IMR-90 (cell line): ENCODE data around the gene RADIL. TPM values are rescaled to one million over a fixed set of nuclear protein-coding genes. Genes with fewer than 3 reads are reported as not detected.
A peak's percentile ranks its signal among the peaks of the same experiment; 100 is the strongest.

ENCODE experiments used
- ATAC-seq: fragments of 200-7000 bp; cut with Tn5 transposase; 2 replicates; pipeline ENCODE4 v1.9.1; 2020; ENCODE audit warnings: low read depth, mild to moderate bottlenecking, moderate library complexity
- BruUV-seq: library from RNA; stranded (reverse); fragments of 400-500 nt; replicated peaks from 2 replicates; lab custom pipeline; 2021; lab: Mats Ljungman, UMichigan
- CTCF ChIA-PET: fragments of 300-600 bp; formaldehyde crosslinking; extraction: SDS; loops from one replicate; lab custom pipeline; 2021; ENCODE audit warnings: antibody characterized with exemption; lab: Yijun Ruan, JAX
- POLR2A ChIA-PET: fragments of 300-600 bp; sonication (Branson Sonifier 250); formaldehyde crosslinking; loops from one replicate; lab custom pipeline; 2022; ENCODE audit warnings: antibody characterized with exemption; ENCODE audit not compliant: unreplicated experiment; lab: Charles Lee
- DNase-seq: peaks from one replicate; pipeline ENCODE4 v3.0.0; 2013
- H2AFZ ChIP-seq: replicated peaks from 2 replicates; pipeline ENCODE3; 2013; ENCODE audit warnings: low read length, mild to moderate bottlenecking; ENCODE audit not compliant: poor library complexity
- H2AK5ac ChIP-seq: 2 replicates; pipeline ENCODE4 v1.6.1; 2013; ENCODE audit warnings: low read depth, low read length, inconsistent platforms
- H2AK9ac ChIP-seq: replicated peaks from 2 replicates; pipeline ENCODE3; 2013; ENCODE audit warnings: mild to moderate bottlenecking, low read depth, low read length, moderate library complexity; ENCODE audit not compliant: poor library complexity
- H2BK120ac ChIP-seq: 2 replicates; pipeline ENCODE4 v1.6.1; 2013; ENCODE audit warnings: low read depth, low read length, inconsistent platforms
- H2BK15ac ChIP-seq: 3 replicates; pipeline ENCODE4 v1.6.1; 2013; ENCODE audit warnings: low read depth, low read length, inconsistent platforms
- H2BK20ac ChIP-seq: 2 replicates; pipeline ENCODE4 v1.6.1; 2013; ENCODE audit warnings: low read depth, mild to moderate bottlenecking, inconsistent platforms, low read length, moderate library complexity
- H2BK5ac ChIP-seq: 2 replicates; pipeline ENCODE4 v1.6.1; 2013; ENCODE audit warnings: mild to moderate bottlenecking, low read depth, low read length, inconsistent platforms; ENCODE audit not compliant: poor library complexity, severe bottlenecking
- H3K14ac ChIP-seq: replicated peaks from 2 replicates; pipeline ENCODE4 v1.6.1; 2013; ENCODE audit warnings: low read depth, low read length, inconsistent platforms
- H3K18ac ChIP-seq: 2 replicates; pipeline ENCODE4 v1.6.1; 2013; ENCODE audit warnings: low read depth, low read length, control low read depth
- H3K23ac ChIP-seq: 2 replicates; pipeline ENCODE4 v1.6.1; 2013; ENCODE audit warnings: low read depth, low read length, inconsistent platforms
- H3K27ac ChIP-seq: 2 replicates; pipeline ENCODE4 v1.5.1; 2013; ENCODE audit warnings: mild to moderate bottlenecking, control low read depth, low read length; ENCODE audit not compliant: insufficient read depth
- H3K27me3 ChIP-seq: 2 replicates; pipeline ENCODE4 v1.6.1; 2013; ENCODE audit warnings: low read length; ENCODE audit not compliant: control insufficient read depth, insufficient read depth
- H3K36me3 ChIP-seq: 2 replicates; pipeline ENCODE4 v1.6.1; 2013; ENCODE audit warnings: low read length, mixed read lengths; ENCODE audit not compliant: control insufficient read depth, insufficient read depth
- H3K4ac ChIP-seq: 2 replicates; pipeline ENCODE4 v1.6.1; 2013; ENCODE audit warnings: low read depth, low read length, inconsistent platforms
- H3K4me1 ChIP-seq: 2 replicates; pipeline ENCODE4 v1.6.1; 2013; ENCODE audit warnings: low read length, mixed read lengths; ENCODE audit not compliant: control insufficient read depth, insufficient read depth
- H3K4me2 ChIP-seq: 2 replicates; pipeline ENCODE4 v1.6.1; 2013; ENCODE audit warnings: low read depth, mild to moderate bottlenecking, control low read depth, low read length, moderate library complexity
- H3K4me3 ChIP-seq: 2 replicates; pipeline ENCODE4 v1.5.1; 2013; ENCODE audit warnings: low read depth, mild to moderate bottlenecking, control low read depth, low read length, moderate library complexity; ENCODE audit not compliant: insufficient read depth
- H3K56ac ChIP-seq: 2 replicates; pipeline ENCODE4 v1.6.1; 2013; ENCODE audit warnings: low read length, inconsistent platforms; ENCODE audit not compliant: insufficient read depth; ENCODE audit errors: extremely low read depth
- H3K79me1 ChIP-seq, 2 experiments: 2 replicates each; pipeline ENCODE4 v1.6.1; 2013; ENCODE audit warnings: low read length in 2 of 2, inconsistent platforms in 1 of 2, low read depth in 1 of 2
- H3K9ac ChIP-seq: 2 replicates; pipeline ENCODE4 v1.6.1; 2013; ENCODE audit warnings: low read depth, low read length, control low read depth
- H3K9me1 ChIP-seq: 2 replicates; pipeline ENCODE4 v1.6.1; 2013; ENCODE audit warnings: low read length, inconsistent platforms; ENCODE audit not compliant: insufficient read depth
- H3K9me3 ChIP-seq: 2 replicates; pipeline ENCODE4 v1.6.1; 2013; ENCODE audit warnings: low read length; ENCODE audit not compliant: control insufficient read depth, insufficient read depth
- H4K20me1 ChIP-seq: 2 replicates; pipeline ENCODE4 v1.6.1; 2013; ENCODE audit warnings: low read length, inconsistent platforms; ENCODE audit not compliant: insufficient read depth
- H4K5ac ChIP-seq: 2 replicates; pipeline ENCODE4 v1.6.1; 2013; ENCODE audit warnings: mild to moderate bottlenecking, low read depth, low read length, control low read depth
- H4K8ac ChIP-seq, 2 experiments: 2 replicates each; pipeline ENCODE4 v1.6.1; 2013; ENCODE audit warnings: low read depth in 2 of 2, low read length in 2 of 2, control low read depth in 1 of 2, inconsistent platforms in 1 of 2
- H4K91ac ChIP-seq: 2 replicates; pipeline ENCODE4 v1.6.1; 2013; ENCODE audit warnings: low read depth, low read length, inconsistent platforms; ENCODE audit not compliant: insufficient read depth
- BHLHE40 ChIP-seq: fragments of 150-350 bp; IDR thresholded peaks from 2 replicates; pipeline ENCODE4 v1.6.1; 2016; ENCODE audit warnings: mild to moderate bottlenecking, low read depth, low read length
- CEBPB ChIP-seq: IDR thresholded peaks from 2 replicates; pipeline ENCODE4 v1.6.1; 2012; ENCODE audit warnings: low read depth, low read length, improper control_type of control experiment
- CHD1 ChIP-seq: IDR thresholded peaks from 2 replicates; pipeline ENCODE4 v1.6.1; 2012; ENCODE audit warnings: low read depth, low read length, improper control_type of control experiment
- CTCF ChIP-seq: conservative IDR thresholded peaks from 2 replicates; pipeline ENCODE4 v1.5.1; 2012; ENCODE audit warnings: mild to moderate bottlenecking, low read depth, low read length, improper control_type of control experiment
- ELK1 ChIP-seq: fragments of 150-350 bp; IDR thresholded peaks from 2 replicates; pipeline ENCODE4 v1.6.1; 2016; ENCODE audit warnings: low read depth, mild to moderate bottlenecking, low read length, moderate library complexity, borderline replicate concordance
- FOS ChIP-seq: fragments of 150-350 bp; IDR thresholded peaks from 2 replicates; pipeline ENCODE4 v1.6.1; 2016; ENCODE audit warnings: low read depth, low read length
- MAFK ChIP-seq: IDR thresholded peaks from 2 replicates; pipeline ENCODE4 v1.6.1; 2012; ENCODE audit warnings: low read depth, low read length, improper control_type of control experiment
- MAZ ChIP-seq: IDR thresholded peaks from 2 replicates; pipeline ENCODE4 v1.6.1; 2012; ENCODE audit warnings: low read depth, mild to moderate bottlenecking, low read length, improper control_type of control experiment, moderate library complexity, borderline replicate concordance
- MXI1 ChIP-seq: IDR thresholded peaks from 2 replicates; pipeline ENCODE4 v1.6.1; 2012; ENCODE audit warnings: low read depth, mild to moderate bottlenecking, low read length, moderate library complexity, borderline replicate concordance
- NFE2L2 ChIP-seq: fragments of 150-350 bp; IDR thresholded peaks from 2 replicates; pipeline ENCODE4 v1.6.1; 2016; ENCODE audit warnings: low read depth, mild to moderate bottlenecking, low read length
- POLR2A ChIP-seq: IDR thresholded peaks from 2 replicates; pipeline ENCODE4 v1.6.1; 2012; ENCODE audit warnings: mild to moderate bottlenecking, low read depth, low read length
- RAD21 ChIP-seq: IDR thresholded peaks from 2 replicates; pipeline ENCODE4 v1.6.1; 2012; ENCODE audit warnings: low read length, improper control_type of control experiment
- RCOR1 ChIP-seq: IDR thresholded peaks from 2 replicates; pipeline ENCODE4 v1.6.1; 2012; ENCODE audit warnings: mild to moderate bottlenecking, low read length, improper control_type of control experiment; ENCODE audit not compliant: insufficient replicate concordance
- RFX5 ChIP-seq: IDR thresholded peaks from 2 replicates; pipeline ENCODE4 v1.8.0; 2012; ENCODE audit warnings: low read depth, mild to moderate bottlenecking, low read length, moderate library complexity
- SMC3 ChIP-seq: fragments of 150-350 bp; IDR thresholded peaks from 2 replicates; pipeline ENCODE4 v1.6.1; 2016; ENCODE audit warnings: low read depth, mild to moderate bottlenecking, antibody characterized with exemption, low read length, moderate library complexity
- USF2 ChIP-seq: fragments of 150-350 bp; IDR thresholded peaks from 2 replicates; pipeline ENCODE4 v1.6.1; 2017; ENCODE audit warnings: mild to moderate bottlenecking, antibody characterized with exemption, low read length, low read depth
- WGBS, 2 experiments: methylation state at CpG; one replicate each; pipeline versions ENCODE4 v1.1.5 to v1.1.7; 2013; ENCODE audit warnings: missing lambda C conversion rate in 2 of 2; ENCODE audit not compliant: insufficient read length in 1 of 2; ENCODE audit errors: extremely low coverage in 2 of 2; 5-methylcytosine and 5-hydroxymethylcytosine counted together
- dilution Hi-C: fragments of 300-500 bp; cut with HindIII; formaldehyde crosslinking; loops from one replicate; pipeline ENCODE4 v1.14.3; 2018; ENCODE audit warnings: low sequenced_read_pairs; ENCODE audit not compliant: unreplicated experiment
- in situ Hi-C: fragments of 300-500 bp; cut with MboI; formaldehyde crosslinking; loops from 3 replicates; pipeline ENCODE4 v1.14.3; 2019; ENCODE audit warnings: low sequenced_read_pairs, inconsistent platforms, mixed read lengths
- intact Hi-C: fragments of 100-400 bp; cut with micrococcal nuclease; formaldehyde crosslinking; loops from 2 replicates; pipeline ENCODE4 v1.10.0; 2022
- polyA plus RNA-seq, 3 experiments: library from polyadenylated mRNA; depleted of rRNA; stranded (reverse); fragments of >200 nt; gene quantifications; 2 replicates each; pipeline ENCODE4 v1.2.3, GENCODE V29; 2012; ENCODE audit warnings: low replicate concordance in 1 of 3
- total RNA-seq: library from RNA; depleted of rRNA; stranded (reverse); fragments of >200 nt; gene quantifications from 2 replicates; pipeline ENCODE4 v1.2.3, GENCODE V29; 2012

Gene RADIL
- total and polyA plus RNA-seq, 2 of the 4 experiments (the other 2 are of a cell fraction), result 0.18 to 0.48 TPM

- no TSS peak for BruUV-seq
- peaks cover 4% of the 10 kb centered on the region for H3K9me3 ChIP-seq
- no peak overlapping the region for H2BK20ac ChIP-seq
- H3K4me2 ChIP-seq, result no peak overlapping the region
- peaks cover 2% of the 10 kb centered on the region for H3K27me3 ChIP-seq
- no peak overlapping the region for H3K4ac ChIP-seq
- H3K14ac ChIP-seq, result no peak overlapping the region
- no peaks in the 10 kb centered on the region for H4K20me1 ChIP-seq
- intact Hi-C loops, result no loop called here
- H4K8ac ChIP-seq, result no peak overlapping the region
- no peak overlapping the region for H2AK5ac ChIP-seq
- peak; percentile 8 for DNase-seq
- dilution Hi-C loops, result no loop called here
- no peak overlapping the region for H3K27ac ChIP-seq
- no peak overlapping the region for H3K4me3 ChIP-seq
- H4K91ac ChIP-seq, result no peak overlapping the region
- ChIA-PET CTCF (no interaction called here), POLR2A (no interaction called here)
- no peak overlapping the region for H3K23ac ChIP-seq
- H2BK5ac ChIP-seq, result no peak overlapping the region
- H2BK120ac ChIP-seq, result no peak overlapping the region
- H3K36me3 ChIP-seq, result no peaks in the 10 kb centered on the region
- H2AK9ac ChIP-seq, result no peak overlapping the region
- H3K56ac ChIP-seq, result no peak overlapping the region
- H3K18ac ChIP-seq, result no peak overlapping the region
- ATAC-seq, result no peak
- no peak overlapping the region for H4K5ac ChIP-seq
- H3K9ac ChIP-seq, result no peak overlapping the region
- no peak overlapping the region for H2BK15ac ChIP-seq
- no peaks in the 10 kb centered on the region for H3K9me1 ChIP-seq
- no peaks in the 10 kb centered on the region for H3K79me1 ChIP-seq
- H3K4me1 ChIP-seq, result no peaks in the 10 kb centered on the region
- TF ChIP-seq BHLHE40, result no peak
- TF ChIP-seq MAFK, result no peak
- TF ChIP-seq CEBPB, result no peak
- TF ChIP-seq RCOR1, result no peak
- TF ChIP-seq MXI1, result no peak
- TF ChIP-seq POLR2A, result no peak
- no peak for TF ChIP-seq SMC3
- no peak for TF ChIP-seq CHD1
- no peak for TF ChIP-seq NFE2L2
- no peak for TF ChIP-seq MAZ
- no peak for TF ChIP-seq USF2
- TF ChIP-seq RFX5, result no peak
- no peak for TF ChIP-seq FOS
- TF ChIP-seq CTCF, result no peak
- TF ChIP-seq RAD21, result no peak
- no peak for TF ChIP-seq ELK1
- H2AFZ ChIP-seq, result no peak overlapping the region
- in situ Hi-C loops, result no loop called here
- WGBS, 2 experiments, result no CpG with 5 or more reads among the region's 6 CpGs
Measured at GRCh38 chr7:4854916-4855315, 28.6 kb downstream of the RADIL start.
